ENCODE data around the gene OTOGL.

The OTOGL gene

DNA sequence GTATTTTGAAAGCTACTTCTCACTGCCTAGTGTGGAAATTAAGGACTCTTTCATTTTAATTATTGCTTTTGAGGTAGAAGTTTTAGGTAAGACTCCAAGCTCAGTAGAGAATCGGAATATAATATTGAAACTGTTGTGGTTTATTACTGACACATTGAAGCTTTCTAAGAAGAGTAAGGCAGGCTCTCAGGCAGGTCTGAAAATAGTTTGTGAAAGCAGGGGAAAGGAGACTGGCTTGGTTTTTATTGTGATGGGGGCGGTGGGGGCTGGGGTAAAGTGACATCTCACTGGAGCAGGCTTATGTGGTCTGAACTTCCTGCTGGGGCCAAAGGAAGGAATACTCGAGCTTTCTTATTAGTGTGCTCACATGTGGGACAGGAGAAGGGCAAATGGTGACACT, 79.5 kb downstream of the OTOGL start:
- H3K36me3 ChIP-seq (replicated peaks; ENCODE audit: insufficient read depth, low read length): no peaks in the 10 kb centered on the region
- H3K27me3 ChIP-seq (replicated peaks; ENCODE audit: insufficient read depth, low read length): no peaks in the 10 kb centered on the region
- H3K4me2 ChIP-seq (ENCODE audit: low read depth, low read length): peak overlapping the region; percentile 87
- H3K4me1 ChIP-seq (ENCODE audit: low read length): peaks cover 30% of the 10 kb centered on the region
- peak overlapping the region; percentile 25 for H3K4me3 ChIP-seq (ENCODE audit: low read length)
- peak overlapping the region; percentile 20 for H3K9ac ChIP-seq (ENCODE audit: low read length)
- H2AFZ ChIP-seq (ENCODE audit: low read length): no peak overlapping the region
- TF ChIP-seq EZH2 (optimal IDR thresholded peaks at IDR 0.05; ENCODE audit: low read depth, low read length) (no peak), EZH2phosphoT487 (IDR thresholded peaks at IDR 0.05; ENCODE audit: low read length) (no peak)
- TF ChIP-seq, protein P1, sequence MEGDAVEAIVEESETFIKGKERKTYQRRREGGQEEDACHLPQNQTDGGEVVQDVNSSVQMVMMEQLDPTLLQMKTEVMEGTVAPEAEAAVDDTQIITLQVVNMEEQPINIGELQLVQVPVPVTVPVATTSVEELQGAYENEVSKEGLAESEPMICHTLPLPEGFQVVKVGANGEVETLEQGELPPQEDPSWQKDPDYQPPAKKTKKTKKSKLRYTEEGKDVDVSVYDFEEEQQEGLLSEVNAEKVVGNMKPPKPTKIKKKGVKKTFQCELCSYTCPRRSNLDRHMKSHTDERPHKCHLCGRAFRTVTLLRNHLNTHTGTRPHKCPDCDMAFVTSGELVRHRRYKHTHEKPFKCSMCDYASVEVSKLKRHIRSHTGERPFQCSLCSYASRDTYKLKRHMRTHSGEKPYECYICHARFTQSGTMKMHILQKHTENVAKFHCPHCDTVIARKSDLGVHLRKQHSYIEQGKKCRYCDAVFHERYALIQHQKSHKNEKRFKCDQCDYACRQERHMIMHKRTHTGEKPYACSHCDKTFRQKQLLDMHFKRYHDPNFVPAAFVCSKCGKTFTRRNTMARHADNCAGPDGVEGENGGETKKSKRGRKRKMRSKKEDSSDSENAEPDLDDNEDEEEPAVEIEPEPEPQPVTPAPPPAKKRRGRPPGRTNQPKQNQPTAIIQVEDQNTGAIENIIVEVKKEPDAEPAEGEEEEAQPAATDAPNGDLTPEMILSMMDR (IDR thresholded peaks at IDR 0.05; ENCODE audit: low read length): no peak
- H3K27ac ChIP-seq (ENCODE audit: low read length): peak overlapping the region; percentile 70; the same call in 1 of the 2 replicates
- H3K9me2 ChIP-seq (replicated peaks; ENCODE audit: insufficient read depth, low read length): no peaks in the 10 kb centered on the region
- H3K9me3 ChIP-seq (replicated peaks; ENCODE audit: insufficient read depth, low read length): no peaks in the 10 kb centered on the region
- H3K79me2 ChIP-seq (ENCODE audit: low read length): no peaks in the 10 kb centered on the region
- DNase-seq: peak; percentile 87
- no peaks in the 10 kb centered on the region for H4K20me1 ChIP-seq (ENCODE audit: insufficient read depth, low read length)
- peaks cover 14% of the 10 kb centered on the region for H3F3A ChIP-seq (ENCODE audit: insufficient read depth, low read length)

DNA sequence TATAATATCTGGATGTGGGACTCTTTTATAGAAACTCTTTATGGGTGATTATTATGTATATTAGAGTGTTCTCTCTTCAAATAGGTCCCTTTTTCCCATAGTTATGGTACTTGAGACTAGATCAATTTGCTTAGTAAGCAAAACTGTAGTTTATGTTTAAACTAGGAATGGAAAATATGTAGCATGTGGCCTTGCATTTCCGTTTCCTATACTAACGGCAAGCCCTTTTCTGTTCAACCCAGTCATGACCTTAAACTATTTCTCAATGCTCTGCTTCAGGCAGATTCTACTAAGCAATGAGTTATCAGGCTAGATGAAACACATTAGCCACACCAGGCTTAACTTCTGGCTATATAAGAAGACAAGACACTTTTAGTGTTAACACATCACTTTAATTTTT, 84.6 kb downstream of the OTOGL start:
- H3K9me3 ChIP-seq (replicated peaks; ENCODE audit: insufficient read depth, low read length): no peaks in the 10 kb centered on the region
- no peak overlapping the region for H3K27ac ChIP-seq (ENCODE audit: low read length)
- H2AFZ ChIP-seq (ENCODE audit: low read length): no peak overlapping the region
- H3F3A ChIP-seq (ENCODE audit: insufficient read depth, low read length): peaks cover 18% of the 10 kb centered on the region
- peaks cover 30% of the 10 kb centered on the region for H3K4me1 ChIP-seq (ENCODE audit: low read length)
- TF ChIP-seq, protein P1 (IDR thresholded peaks at IDR 0.05; ENCODE audit: low read length): no peak
- TF ChIP-seq EZH2 (optimal IDR thresholded peaks at IDR 0.05; ENCODE audit: low read depth, low read length) (no peak), EZH2phosphoT487 (IDR thresholded peaks at IDR 0.05; ENCODE audit: low read length) (no peak)
- H3K9ac ChIP-seq (ENCODE audit: low read length): no peak overlapping the region
- no peaks in the 10 kb centered on the region for H3K27me3 ChIP-seq (replicated peaks; ENCODE audit: insufficient read depth, low read length)
- H3K79me2 ChIP-seq (ENCODE audit: low read length): no peaks in the 10 kb centered on the region
- H3K9me2 ChIP-seq (replicated peaks; ENCODE audit: insufficient read depth, low read length): no peaks in the 10 kb centered on the region
- no peak overlapping the region for H3K4me3 ChIP-seq (ENCODE audit: low read length)
- no peaks in the 10 kb centered on the region for H3K36me3 ChIP-seq (replicated peaks; ENCODE audit: insufficient read depth, low read length)
- no peak for DNase-seq
- H3K4me2 ChIP-seq (ENCODE audit: low read depth, low read length): no peak overlapping the region
- no peaks in the 10 kb centered on the region for H4K20me1 ChIP-seq (ENCODE audit: insufficient read depth, low read length)

DNA sequence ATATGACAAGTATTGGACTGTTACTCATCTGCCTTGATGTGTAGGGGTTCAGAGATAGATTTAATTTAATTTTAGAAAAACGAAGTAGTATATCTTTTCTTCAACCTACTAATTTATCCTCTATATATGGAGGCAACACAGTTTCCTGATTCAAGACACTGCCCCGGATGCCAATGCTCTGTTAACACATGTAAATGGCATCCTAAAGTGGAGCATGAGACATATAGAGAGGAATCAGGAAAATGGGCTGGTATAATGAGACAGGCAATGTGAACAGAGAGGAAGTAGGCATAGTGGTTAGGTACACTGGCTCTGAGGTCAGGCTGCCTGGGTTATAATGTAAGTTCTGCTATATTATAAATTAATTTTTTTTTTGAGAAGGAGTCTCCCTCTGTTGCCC, 85.6 kb downstream of the OTOGL start:
- no peak for TF ChIP-seq EZH2 (optimal IDR thresholded peaks at IDR 0.05; ENCODE audit: low read depth, low read length)
- TF ChIP-seq, protein P1 (IDR thresholded peaks at IDR 0.05; ENCODE audit: low read length): no peak
- TF ChIP-seq EZH2phosphoT487 (IDR thresholded peaks at IDR 0.05; ENCODE audit: low read length): no peak
- Histone ChIP-seq H3K4me3 (ENCODE audit: low read length) (no peak overlapping the region), H3K9me3 (replicated peaks; ENCODE audit: insufficient read depth, low read length) (no peaks in the 10 kb centered on the region), H3K9ac (ENCODE audit: low read length) (no peak overlapping the region), H3K27me3 (replicated peaks; ENCODE audit: insufficient read depth, low read length) (no peaks in the 10 kb centered on the region), H2AFZ (ENCODE audit: low read length) (no peak overlapping the region), H3K79me2 (ENCODE audit: low read length) (no peaks in the 10 kb centered on the region), H4K20me1 (ENCODE audit: insufficient read depth, low read length) (no peaks in the 10 kb centered on the region), H3F3A (ENCODE audit: insufficient read depth, low read length) (peaks cover 12% of the 10 kb centered on the region; the same call in 1 of the 2 replicates), H3K4me2 (ENCODE audit: low read depth, low read length) (no peak overlapping the region), H3K4me1 (ENCODE audit: low read length) (peaks cover 22% of the 10 kb centered on the region), H3K36me3 (replicated peaks; ENCODE audit: insufficient read depth, low read length) (no peaks in the 10 kb centered on the region), H3K27ac (ENCODE audit: low read length) (no peak overlapping the region), H3K9me2 (replicated peaks; ENCODE audit: insufficient read depth, low read length) (no peaks in the 10 kb centered on the region)
- no peak for DNase-seq

All from MM.1S (cell line).